HepG2 (cell line): Measurements from ENCODE around the gene SPNS3. TPM values are rescaled to one million over a fixed set of nuclear protein-coding genes. Genes with fewer than 3 reads are reported as not detected.

ENCODE experiments used
- AGO1 ChIP-seq: fragments of 200-400 bp; formaldehyde crosslinking; IDR thresholded peaks from 2 replicates; pipeline ENCODE4 v1.6.1; 2017; ENCODE audit warnings: mild to moderate bottlenecking, low read depth, low read length, moderate library complexity; ENCODE audit not compliant: poor library complexity, severe bottlenecking
- EHMT2 ChIP-seq: fragments of 200-600 bp; sonication (generic); IDR thresholded peaks from 2 replicates; pipeline ENCODE4 v1.7.0; 2017; ENCODE audit warnings: antibody characterized with exemption, low read depth, low read length, borderline replicate concordance
- ETV5 ChIP-seq: IDR thresholded peaks from 2 replicates; pipeline ENCODE4 v1.6.1; 2018; ENCODE audit warnings: missing biosample characterization, missing genetic modification reagents, inconsistent platforms, borderline replicate concordance
- FOXO1 ChIP-seq: sonication (generic); formaldehyde crosslinking; IDR thresholded peaks from 2 replicates; pipeline ENCODE4 v1.4.0; 2020; ENCODE audit warnings: missing genetic modification reagents
- GABPB1 ChIP-seq: IDR thresholded peaks from 2 replicates; pipeline ENCODE4 v1.6.1; 2016; ENCODE audit warnings: mild to moderate bottlenecking, missing genetic modification reagents, moderate library complexity, missing compliant biosample characterization
- GZF1 ChIP-seq: sonication (generic); formaldehyde crosslinking; IDR thresholded peaks from 2 replicates; pipeline ENCODE4 v1.5.1; 2020; ENCODE audit warnings: mild to moderate bottlenecking, missing genetic modification reagents
- MATR3 ChIP-seq: sonication (generic); formaldehyde crosslinking; IDR thresholded peaks from 2 replicates; pipeline ENCODE4 v1.4.0; 2020; ENCODE audit warnings: missing genetic modification reagents
- MIXL1 ChIP-seq: IDR thresholded peaks from 2 replicates; pipeline ENCODE4 v1.6.1; 2016
- MXI1 ChIP-seq: IDR thresholded peaks from 3 replicates; pipeline ENCODE4 v1.6.1; 2012; ENCODE audit warnings: low read depth, low read length, inconsistent platforms, borderline replicate concordance
- NR2F6 ChIP-seq, 2 experiments: IDR thresholded peaks; 2 replicates each; pipeline ENCODE4 v1.6.1; 2016; ENCODE audit warnings: antibody characterized with exemption in 1 of 2, mild to moderate bottlenecking in 1 of 2
- PAX8 ChIP-seq: sonication (generic); formaldehyde crosslinking; IDR thresholded peaks from 2 replicates; pipeline ENCODE4 v1.8.0; 2022; ENCODE audit warnings: mild to moderate bottlenecking, missing genetic modification reagents, borderline replicate concordance
- RERE ChIP-seq: IDR thresholded peaks from 2 replicates; pipeline ENCODE4 v1.6.1; 2016; ENCODE audit warnings: low read depth, missing genetic modification reagents, missing compliant biosample characterization
- SOX6 ChIP-seq, 2 experiments: fragments of 450-650 bp in 1 of 2; sonication (generic) in 1 of 2; formaldehyde crosslinking in 1 of 2; IDR thresholded peaks; 2 replicates each; pipeline versions ENCODE4 v1.4.0 to v1.6.1; 2017 to 2020; ENCODE audit warnings: antibody characterized with exemption in 1 of 2, mild to moderate bottlenecking in 1 of 2, missing genetic modification reagents in 1 of 2
- ZBTB7A ChIP-seq: sonication (generic); formaldehyde crosslinking; IDR thresholded peaks from 2 replicates; pipeline ENCODE4 v1.8.0; 2022; ENCODE audit warnings: mild to moderate bottlenecking, missing genetic modification reagents
- ZFP36L1 ChIP-seq: sonication (generic); formaldehyde crosslinking; IDR thresholded peaks from 2 replicates; pipeline ENCODE4 v1.8.0; 2022; ENCODE audit warnings: mild to moderate bottlenecking, missing genetic modification reagents, moderate library complexity
- ZMAT3 ChIP-seq: sonication (generic); formaldehyde crosslinking; conservative IDR thresholded peaks from 2 replicates; pipeline ENCODE4 v1.7.0; 2021; ENCODE audit warnings: missing genetic modification reagents
- ZNF12 ChIP-seq: sonication (generic); formaldehyde crosslinking; IDR thresholded peaks from 2 replicates; pipeline ENCODE4 v1.5.0; 2020; ENCODE audit warnings: missing genetic modification reagents
- ZNF138 ChIP-seq: sonication (generic); formaldehyde crosslinking; IDR thresholded peaks from 2 replicates; pipeline ENCODE4 v1.5.0; 2020; ENCODE audit warnings: mild to moderate bottlenecking, low read depth, missing genetic modification reagents
- ZNF205 ChIP-seq: IDR thresholded peaks from 2 replicates; pipeline ENCODE4 v1.6.1; 2018; ENCODE audit warnings: missing biosample characterization, missing genetic modification reagents
- ZNF790 ChIP-seq: sonication (generic); formaldehyde crosslinking; IDR thresholded peaks from 2 replicates; pipeline ENCODE4 v1.8.0; 2022; ENCODE audit warnings: missing genetic modification reagents, mild to moderate bottlenecking, borderline replicate concordance
- ZSCAN12 ChIP-seq: sonication (generic); formaldehyde crosslinking; IDR thresholded peaks from 2 replicates; pipeline ENCODE4 v1.9.0; 2021; ENCODE audit warnings: mild to moderate bottlenecking, missing genetic modification reagents
- ZSCAN21 ChIP-seq: sonication (generic); formaldehyde crosslinking; IDR thresholded peaks from 2 replicates; pipeline ENCODE4 v1.8.0; 2022; ENCODE audit warnings: mild to moderate bottlenecking, missing genetic modification reagents, moderate library complexity, borderline replicate concordance
- ZSCAN31 ChIP-seq: sonication (generic); formaldehyde crosslinking; IDR thresholded peaks from 2 replicates; pipeline ENCODE4 v1.5.0; 2020; ENCODE audit warnings: low read depth, mild to moderate bottlenecking, missing genetic modification reagents
- ZSCAN5A ChIP-seq: sonication (generic); formaldehyde crosslinking; IDR thresholded peaks from 2 replicates; pipeline ENCODE4 v1.8.0; 2022; ENCODE audit warnings: mild to moderate bottlenecking, missing genetic modification reagents, borderline replicate concordance
- polyA plus RNA-seq, 8 experiments: library from polyadenylated mRNA; depleted of rRNA in 3 of 8; stranded (reverse) in 7 of 8; unstranded in 1 of 8; fragments of >200 nt; fragmentation: Illumina TruSeq in 4 of 8; extraction: Trizol in 4 of 8; gene quantifications; 2 replicates each; pipeline versions ENCODE4 v1.2.1 to v1.2.3, GENCODE V29; 2011 to 2016; ENCODE audit warnings: low read depth in 4 of 8, missing spikeins in 1 of 8, mixed read lengths in 1 of 8; ENCODE audit not compliant: insufficient read depth in 1 of 8
- total RNA-seq, 5 experiments: library from RNA; depleted of rRNA; stranded (reverse); fragments of >200 nt; fragmentation: Illumina TruSeq; extraction: Trizol; gene quantifications; 2 replicates each; pipeline ENCODE4 v1.2.3, GENCODE V29; 2016; ENCODE audit warnings: low read depth in 1 of 5

Gene SPNS3
- total and polyA plus RNA-seq, 2 of the 13 experiments (the other 11 are each of a cell fraction or from before 2014, with no cell fraction given) = not detected

- TF ChIP-seq ZSCAN12 (CRISPR knock-in tag) (no peak), MATR3 (CRISPR knock-in tag) (no peak), ZSCAN31 (CRISPR knock-in tag) (no peak), ZNF205 (no peak), ZMAT3 (CRISPR knock-in tag) (no peak), ZSCAN5A (CRISPR knock-in tag) (no peak), ETV5 (CRISPR knock-in tag) (peak; percentile 82; the same call in 1 of the 2 replicates), ZNF12 (no peak), AGO1 (no peak), EHMT2 (no peak), MXI1 (no peak), NR2F6 (IDR thresholded peaks at IDR 0.05) (peak; percentile 76), NR2F6 (CRISPR knock-in tag; IDR thresholded peaks at IDR 0.05) (peak; percentile 74), ZFP36L1 (no peak), MIXL1 (CRISPR knock-in tag) (no peak), ZBTB7A (CRISPR knock-in tag) (peak; percentile 76; the same call in 1 of the 2 replicates), SOX6 (IDR thresholded peaks at IDR 0.05) (no peak), SOX6 (CRISPR knock-in tag; IDR thresholded peaks at IDR 0.05) (peak; percentile 66; the same call in 1 of the 2 replicates), ZSCAN21 (no peak), FOXO1 (CRISPR knock-in tag) (no peak), RERE (CRISPR knock-in tag) (no peak), PAX8 (no peak), ZNF790 (0 out of 2 replicates have a peak, but pooled peaks have one; percentile 67), ZNF138 (no peak), GZF1 (CRISPR knock-in tag) (no peak), GABPB1 (peak; percentile 68)
Observed at GRCh38 chr17:4480929-4481898, 47.5 kb downstream of the SPNS3 start (continued).
